HG03460 (cell line): ENCODE measurements around the gene CLIC6.

Source experiments
- ATAC-seq: cut with Tn5 transposase; IDR thresholded peaks from one replicate; pipeline ENCODE4 v1.9.1; 2021; ENCODE audit not compliant: unreplicated experiment

CLIC6 gene

GRCh38 chr21:34724131-34724856 is 55.5 kb downstream of the CLIC6 start:
- no peak for ATAC-seq

DNA sequence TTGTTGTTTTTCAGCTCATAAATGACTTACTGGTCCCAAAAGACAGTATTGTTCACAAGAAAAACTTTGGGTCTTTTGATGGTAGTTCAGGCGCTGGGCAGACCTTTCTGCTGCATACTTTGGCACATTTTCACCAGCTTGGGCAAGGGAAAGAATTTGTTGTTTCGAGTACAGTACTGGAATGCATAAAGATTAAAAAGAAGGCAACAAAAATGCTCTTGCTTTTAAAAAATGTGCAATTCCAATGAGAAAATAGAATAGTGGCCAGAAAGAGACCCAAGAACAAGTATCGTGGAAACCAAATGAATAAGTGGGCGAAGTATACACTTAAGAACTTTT is 56.0 kb downstream of the CLIC6 start:
- no peak for ATAC-seq

GRCh38 chr21:34726627-34727337 is 58.0 kb downstream of the CLIC6 start:
- ATAC-seq: no peak

- no peak for ATAC-seq
These were observed 59.7 kb downstream of the CLIC6 start for GRCh38 chr21:34728479-34728878.

GRCh38 chr21:34730194-34730593 is 61.4 kb downstream of the CLIC6 start:
- no peak for ATAC-seq

DNA sequence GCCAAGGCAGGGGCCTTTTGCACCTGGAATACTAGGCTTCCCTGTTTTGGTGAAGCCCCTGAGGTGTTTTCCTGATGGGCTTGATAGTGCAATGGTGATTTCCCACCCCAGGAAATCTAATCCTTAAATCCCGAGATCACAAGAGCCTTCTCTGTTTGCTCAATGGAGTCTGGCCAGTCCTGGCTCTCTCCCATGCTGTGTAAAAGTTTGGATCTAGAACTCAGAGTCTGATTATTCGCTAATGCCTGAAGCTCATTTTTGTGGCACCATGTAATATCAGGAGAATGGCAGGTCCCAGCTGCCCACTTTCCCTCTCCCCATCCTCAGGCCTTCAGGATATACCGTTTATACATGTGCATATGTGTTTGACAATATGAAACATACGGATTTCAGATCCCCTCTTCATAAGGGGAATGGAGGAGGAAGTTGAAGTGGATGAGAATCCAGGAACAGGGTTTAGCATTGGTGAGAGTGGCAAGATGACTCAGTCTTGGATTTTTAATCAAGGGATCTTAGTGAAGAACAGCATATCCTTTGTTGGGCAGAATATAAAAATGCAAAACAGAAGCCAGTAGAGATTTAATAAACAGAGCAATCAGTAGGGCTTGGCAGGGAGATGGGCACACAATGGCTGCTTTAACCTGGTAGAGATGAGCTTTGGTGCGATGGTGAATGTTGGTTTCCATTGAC is 62.1 kb downstream of the CLIC6 start:
- ATAC-seq: no peak

- no peak for ATAC-seq
These were observed 63.6 kb downstream of the CLIC6 start for GRCh38 chr21:34732388-34732821.

DNA sequence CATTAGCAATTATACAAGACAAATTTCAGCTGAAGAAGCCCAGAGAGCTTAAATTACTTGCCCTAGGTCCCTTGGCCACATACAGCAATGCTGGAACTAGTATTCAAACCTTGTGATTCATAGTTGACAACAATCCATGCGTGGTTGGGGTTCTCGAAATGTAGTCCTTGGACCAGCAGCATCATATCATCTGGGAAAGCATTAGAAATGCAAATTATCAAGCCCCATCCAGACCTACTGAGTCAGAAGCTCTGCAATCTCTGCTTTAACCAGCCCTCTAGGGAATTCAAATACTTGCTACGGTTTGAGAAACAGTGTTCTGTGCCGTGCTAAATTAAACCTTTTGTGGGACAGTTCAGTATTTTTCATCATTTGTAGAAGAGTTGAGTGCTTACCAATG is 65.1 kb downstream of the CLIC6 start:
- no peak for ATAC-seq

DNA sequence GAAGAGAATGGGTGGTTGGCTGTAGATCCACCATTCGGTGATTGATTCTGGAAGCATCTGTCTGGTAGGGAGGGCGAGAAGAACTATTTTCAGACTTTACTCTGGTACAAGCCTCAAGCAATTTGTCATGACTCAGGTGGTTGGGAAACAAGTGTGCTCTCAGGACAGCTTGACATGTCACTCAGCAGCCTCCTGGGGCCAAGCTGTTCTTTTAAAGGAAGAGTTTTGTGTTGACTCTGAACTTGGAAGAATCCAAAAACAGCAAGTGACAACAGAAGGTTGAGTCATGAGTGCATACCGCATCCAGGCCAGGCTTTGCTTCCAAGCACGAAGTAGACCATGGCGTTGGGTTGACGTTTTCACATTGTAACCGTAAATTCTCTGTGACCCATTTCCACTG is 65.9 kb downstream of the CLIC6 start:
- no peak for ATAC-seq

DNA sequence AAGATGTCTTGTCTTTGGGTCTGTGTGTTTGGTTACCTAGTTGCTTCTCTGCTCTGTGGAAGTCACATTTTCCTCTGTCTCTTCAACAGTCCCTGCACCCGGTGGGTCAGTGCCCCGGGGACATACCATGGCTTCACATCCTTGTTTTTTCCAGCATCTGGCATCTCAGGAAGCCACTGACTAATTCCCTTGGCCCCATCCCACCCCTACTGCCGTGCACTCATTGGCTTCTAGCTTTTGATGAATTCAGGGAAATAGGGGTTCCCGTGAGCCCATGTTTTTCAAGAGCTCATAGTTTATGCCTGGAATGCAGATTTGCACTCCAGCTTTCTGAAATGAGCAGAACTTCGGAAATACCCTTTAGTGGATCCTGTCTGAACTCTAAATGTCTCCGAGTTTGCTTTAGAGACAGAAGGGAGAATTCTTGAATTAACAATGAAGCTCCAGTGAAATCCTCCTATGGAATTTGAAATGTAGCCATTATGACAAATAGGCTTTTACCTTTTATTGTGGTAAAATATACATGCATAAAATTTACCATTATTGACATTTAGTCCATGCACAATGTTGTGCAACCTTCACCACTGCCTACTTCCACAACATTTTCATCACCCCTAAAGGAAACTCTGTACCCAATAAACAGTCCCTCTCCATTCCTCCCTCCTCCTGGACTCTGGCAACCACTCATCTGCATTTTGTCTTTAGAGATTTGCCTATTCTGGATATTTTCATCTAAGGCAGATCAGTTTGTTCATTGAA is 67.5 kb downstream of the CLIC6 start:
- no peak for ATAC-seq

DNA sequence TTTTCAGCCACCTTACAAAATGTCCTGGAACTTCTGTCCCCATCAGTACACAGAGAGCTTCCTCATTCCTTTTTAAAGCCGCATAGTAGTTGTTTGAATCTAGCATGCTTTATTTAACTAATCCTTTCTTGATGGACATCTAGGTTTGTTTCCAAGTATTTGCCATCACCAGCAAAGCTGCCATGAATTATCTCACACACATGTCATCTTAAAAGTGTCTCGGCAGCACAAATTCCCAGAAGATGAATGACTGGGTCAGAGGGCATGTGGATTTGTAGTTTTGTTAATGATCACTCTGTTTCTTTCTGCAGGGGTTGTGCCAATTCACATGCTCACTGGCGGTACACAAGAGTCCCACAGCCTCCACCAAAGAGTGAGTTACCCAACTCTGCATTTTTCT is 68.3 kb downstream of the CLIC6 start:
- no peak for ATAC-seq

DNA sequence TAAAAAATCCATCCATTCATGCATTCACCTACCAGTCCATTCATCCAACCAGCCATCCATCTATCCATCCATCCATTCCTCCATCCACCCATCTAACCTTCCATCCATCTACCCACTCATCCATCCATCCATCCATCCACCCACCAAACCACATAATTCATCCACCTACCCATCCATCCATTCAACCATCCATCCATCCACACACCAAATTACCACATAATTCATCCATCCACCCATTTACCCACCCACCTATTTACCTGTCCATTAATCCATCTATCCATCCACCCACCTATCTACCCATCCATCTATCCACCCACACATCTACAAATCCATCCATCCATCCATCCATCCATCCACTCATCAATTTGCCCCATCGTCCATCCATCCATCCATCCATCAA is 71.4 kb downstream of the CLIC6 start:
- no peak for ATAC-seq

- ATAC-seq: no peak
These were observed 74.5 kb downstream of the CLIC6 start for GRCh38 chr21:34743285-34743684.

- no peak for ATAC-seq
These were observed 75.0 kb downstream of the CLIC6 start for GRCh38 chr21:34743831-34744230.

DNA sequence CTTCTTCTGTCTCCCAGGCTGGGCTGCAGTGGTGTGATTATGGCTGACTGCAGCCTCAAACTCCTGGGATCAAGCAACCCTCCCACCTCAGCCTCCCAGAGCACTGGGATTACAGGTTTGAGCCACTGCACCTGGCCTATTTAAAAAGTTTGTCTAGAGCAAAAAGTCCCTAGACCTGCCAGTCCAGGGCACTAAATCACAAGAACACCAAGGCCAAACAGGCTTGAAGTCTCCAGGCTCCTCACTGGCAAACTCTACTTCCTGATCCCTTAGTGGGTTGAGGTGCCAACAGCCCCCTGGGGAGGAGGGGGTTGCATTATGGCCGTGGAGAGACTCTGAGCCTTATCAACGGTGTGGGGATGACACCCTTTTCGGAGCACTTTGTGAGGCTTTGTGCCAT is 76.0 kb downstream of the CLIC6 start:
- no peak for ATAC-seq

GRCh38 chr21:34745557-34746255 is 76.9 kb downstream of the CLIC6 start:
- peak; percentile 76 for ATAC-seq

GRCh38 chr21:34748862-34749261 is 80.1 kb downstream of the CLIC6 start:
- no peak for ATAC-seq

- no peak for ATAC-seq
These were observed 86.2 kb downstream of the CLIC6 start for GRCh38 chr21:34754690-34755647.

DNA sequence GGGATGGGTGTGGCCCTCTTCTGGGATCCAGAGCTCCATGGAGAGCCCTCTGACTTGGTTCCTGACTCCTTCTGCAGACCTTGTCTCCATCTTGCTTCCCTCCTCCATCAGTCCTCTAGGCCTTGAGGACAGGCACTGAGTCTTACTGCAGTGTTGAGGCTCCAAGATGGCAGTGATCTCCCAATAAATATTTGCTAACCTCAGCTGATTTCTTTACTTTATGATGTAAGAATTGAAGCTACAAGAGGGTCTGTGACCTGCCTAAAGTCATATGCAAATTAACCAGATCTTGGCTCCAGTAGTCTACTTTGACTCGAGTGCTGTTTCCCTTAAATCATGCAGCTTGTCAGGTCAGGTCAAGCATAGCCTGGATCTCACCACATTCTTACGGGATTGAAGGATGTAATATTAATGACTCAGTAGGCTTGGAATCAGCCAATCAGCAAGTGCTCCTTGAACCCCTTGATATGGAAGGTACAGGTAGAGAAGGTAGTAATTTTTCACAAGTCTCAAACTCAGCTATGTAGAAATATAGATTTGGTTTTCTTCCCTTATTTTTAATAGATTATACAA is 93.0 kb downstream of the CLIC6 start:
- ATAC-seq: no peak
